Fibroblast of mammary gland (primary cell): Measurements from ENCODE around the gene GNG4.
"Not testable (repeated sequence)": the region's sequence is repeated elsewhere in the genome, so short reads cannot be mapped to it uniquely, and the experiment has no call there.

Source experiments
- DNase-seq: peaks from one replicate; pipeline ENCODE4 v3.0.0-alpha.2; 2010; ENCODE audit warnings: low read depth
- H3K4me3 ChIP-seq: 2 replicates; pipeline ENCODE4 v1.5.1; 2011; ENCODE audit warnings: low read depth, mild to moderate bottlenecking, low read length, moderate library complexity; ENCODE audit not compliant: control insufficient read depth
- CTCF ChIP-seq: conservative IDR thresholded peaks from 2 replicates; pipeline ENCODE4 v1.5.1; 2011; ENCODE audit warnings: low read depth, low read length, inconsistent platforms; ENCODE audit not compliant: control insufficient read depth, insufficient read depth

GNG4 gene

GRCh38 chr1:235584973-235585372 lies 64.6 kb downstream of the GNG4 start:
- no peak for DNase-seq
- TF ChIP-seq CTCF: no peak
- no peak overlapping the region for H3K4me3 ChIP-seq

- DNase-seq: peak; percentile 9
- H3K4me3 ChIP-seq: no peak overlapping the region
- peak; percentile 28 for TF ChIP-seq CTCF
Measured at GRCh38 chr1:235583511-235584001, 66.0 kb downstream of the GNG4 start.

- no peak overlapping the region for H3K4me3 ChIP-seq
- no peak for TF ChIP-seq CTCF
Measured at GRCh38 chr1:235582130-235582529, 67.5 kb downstream of the GNG4 start.

GRCh38 chr1:235579891-235580290 lies 69.7 kb downstream of the GNG4 start:
- TF ChIP-seq CTCF: no peak
- H3K4me3 ChIP-seq: no peak overlapping the region
- no peak for DNase-seq

More at GRCh38 chr1:235582130-235582529, 67.5 kb downstream of the GNG4 start:
- DNase-seq: no peak

- no peak overlapping the region for H3K4me3 ChIP-seq
- no peak for DNase-seq
- no peak for TF ChIP-seq CTCF
Measured at GRCh38 chr1:235575597-235575996, 74.0 kb downstream of the GNG4 start.

GRCh38 chr1:235573880-235574279 lies 75.7 kb downstream of the GNG4 start:
- H3K4me3 ChIP-seq: no peak overlapping the region
- DNase-seq: no peak
- no peak for TF ChIP-seq CTCF

GRCh38 chr1:235572971-235573370 lies 76.6 kb downstream of the GNG4 start:
- H3K4me3 ChIP-seq, DNase-seq: not testable (repeated sequence)
